NCI-H2029 (cell line): ENCODE results near the gene PRKCZ.

ENCODE experiments used
- DNase-seq: peaks from one replicate; lab custom pipeline; 2025; lab: John Stamatoyannopoulos, UW

The PRKCZ gene

DNA sequence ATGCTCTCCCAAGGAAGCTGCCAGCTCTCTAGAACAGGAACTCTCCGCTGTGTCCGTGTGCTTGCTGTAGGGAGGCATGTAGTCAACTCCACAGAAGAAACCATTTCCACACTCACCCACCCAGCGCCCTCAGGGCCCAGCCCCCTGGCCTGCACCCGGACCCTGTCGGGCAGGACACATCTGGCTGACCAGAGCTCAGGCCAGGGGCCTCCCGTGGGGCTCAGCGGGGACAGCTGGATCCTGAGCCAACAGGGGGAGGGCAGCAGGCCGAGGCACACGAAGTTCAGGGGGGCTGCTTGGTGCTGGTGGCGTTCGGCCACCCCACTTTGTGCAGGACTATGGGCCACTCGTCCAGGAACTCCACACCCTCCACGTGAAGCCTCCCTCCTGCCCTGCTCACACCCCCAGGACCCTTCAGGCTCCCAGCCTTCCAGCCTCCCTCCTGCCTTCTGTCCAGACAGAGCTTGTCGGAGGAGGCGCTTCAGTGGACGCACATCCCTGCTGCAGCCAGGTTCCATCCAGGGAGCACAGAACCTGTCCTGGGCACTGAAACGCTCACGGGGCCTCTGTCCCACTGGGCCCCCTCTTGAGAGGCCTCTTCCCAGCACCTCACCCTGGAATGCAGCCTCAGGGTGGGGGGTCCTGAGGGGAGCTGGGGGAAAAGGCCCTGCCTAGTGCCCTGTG is 159.3 kb downstream of the PRKCZ start:
- DNase-seq, result no peak

DNA sequence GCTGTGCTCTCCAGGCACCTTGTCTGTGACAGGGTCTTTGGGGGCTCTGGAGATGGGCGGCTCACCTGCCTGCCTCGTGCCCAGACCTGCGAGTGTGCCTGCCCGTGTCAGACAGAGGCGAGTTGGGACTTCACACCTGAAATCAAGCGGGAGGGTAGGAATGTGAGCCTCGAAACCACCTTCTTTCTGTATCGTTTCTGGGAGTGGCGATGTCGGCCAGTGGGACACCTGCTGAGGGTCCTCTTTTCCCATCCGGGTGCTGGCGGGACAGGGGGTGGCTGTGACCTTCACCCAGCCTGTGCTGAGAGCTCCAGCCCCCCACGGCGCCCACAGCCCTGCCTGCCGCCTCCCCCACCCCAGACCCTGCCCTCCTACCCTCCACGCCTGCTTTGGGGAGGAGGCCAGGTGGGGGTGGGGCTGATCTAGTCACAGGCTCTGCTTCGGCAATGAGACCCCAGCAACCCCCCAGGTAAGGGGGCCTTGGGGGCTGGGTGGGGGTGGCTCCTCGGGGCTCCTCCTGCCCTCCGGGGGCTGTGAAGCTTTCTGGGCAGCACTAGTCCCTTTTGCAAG is 160.0 kb downstream of the PRKCZ start:
- no peak for DNase-seq

DNA sequence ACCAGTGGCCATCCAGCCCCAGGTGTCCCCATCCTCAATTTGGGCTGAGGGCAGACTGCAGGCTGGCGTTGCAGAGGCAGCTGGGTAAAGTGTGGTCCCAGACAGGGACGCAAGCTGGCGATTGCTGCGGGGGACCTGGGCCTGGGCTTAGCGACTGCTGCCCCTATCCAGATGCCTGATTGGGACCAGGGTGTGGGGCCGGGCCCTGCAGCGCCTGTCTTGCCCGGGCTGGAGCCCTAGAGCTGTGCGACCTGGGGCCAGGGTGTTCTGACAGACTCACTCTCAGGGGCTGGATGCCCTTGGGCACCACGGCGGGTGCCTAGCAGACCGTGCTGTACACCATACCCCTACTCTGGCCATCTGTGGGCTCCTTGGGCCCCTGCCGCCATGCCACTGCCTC is 160.6 kb downstream of the PRKCZ start:
- no peak for DNase-seq

DNA sequence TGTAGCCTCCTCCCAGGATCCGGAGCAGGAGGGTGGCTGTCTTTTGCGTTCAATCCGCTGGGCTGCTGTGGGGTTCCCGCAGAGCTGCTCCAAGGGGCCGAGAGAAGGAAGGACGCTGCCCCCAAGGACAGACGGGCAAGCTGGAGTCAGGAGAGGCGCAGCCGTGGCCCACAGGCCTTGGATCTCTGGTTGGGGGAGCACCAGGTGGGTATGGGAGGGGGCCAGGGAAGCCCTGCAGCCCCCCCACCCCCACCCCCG is 162.0 kb downstream of the PRKCZ start:
- no peak for DNase-seq

DNA sequence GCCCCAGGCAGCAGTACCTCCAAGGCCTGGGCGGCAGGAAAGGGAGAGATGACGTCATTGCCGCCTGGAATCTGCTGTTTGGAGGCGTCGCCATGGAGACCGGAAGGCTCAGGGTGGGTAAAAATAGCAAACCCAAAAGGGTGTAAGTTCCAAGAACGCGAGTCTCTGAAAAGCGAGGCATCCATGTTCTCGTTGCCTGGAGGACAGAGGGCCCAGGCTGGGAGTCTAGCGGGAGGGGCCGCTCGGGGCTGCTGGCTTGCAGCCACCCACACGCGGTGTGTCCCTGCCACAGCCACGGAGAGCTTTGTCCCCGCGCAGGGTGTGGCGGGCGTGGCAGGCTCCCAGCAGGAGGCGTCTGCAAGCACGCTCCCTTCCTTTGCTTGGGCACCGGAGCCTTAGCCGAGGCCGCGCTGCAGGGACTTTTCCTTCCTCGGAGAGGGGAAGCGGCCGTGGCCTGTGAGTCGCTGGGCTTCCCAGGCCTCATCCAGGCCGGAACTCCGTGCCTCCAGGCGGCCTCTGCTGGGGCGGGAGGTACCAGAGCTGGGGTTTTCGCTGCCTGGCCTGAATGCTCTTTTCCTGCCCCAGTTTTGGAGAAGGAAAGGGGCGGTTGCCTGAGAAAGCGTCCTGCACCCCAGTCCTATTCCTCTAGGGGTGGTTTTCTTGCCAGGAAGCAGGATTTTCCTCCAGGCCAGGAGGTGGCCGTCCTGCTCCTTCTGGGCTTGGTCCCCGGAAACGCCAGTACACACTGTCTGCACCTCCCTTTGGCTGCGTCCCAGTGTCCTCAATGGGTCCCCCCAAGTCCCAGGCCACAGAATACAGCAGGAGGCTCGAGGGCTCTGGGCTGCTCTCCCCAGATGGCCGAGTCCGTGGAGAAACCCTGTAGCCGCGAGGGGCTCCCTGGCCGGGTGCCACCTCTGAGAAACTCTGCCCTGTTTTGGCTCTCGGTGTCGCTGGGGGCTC is 162.6 kb downstream of the PRKCZ start:
- DNase-seq, result peak; percentile 24

DNA sequence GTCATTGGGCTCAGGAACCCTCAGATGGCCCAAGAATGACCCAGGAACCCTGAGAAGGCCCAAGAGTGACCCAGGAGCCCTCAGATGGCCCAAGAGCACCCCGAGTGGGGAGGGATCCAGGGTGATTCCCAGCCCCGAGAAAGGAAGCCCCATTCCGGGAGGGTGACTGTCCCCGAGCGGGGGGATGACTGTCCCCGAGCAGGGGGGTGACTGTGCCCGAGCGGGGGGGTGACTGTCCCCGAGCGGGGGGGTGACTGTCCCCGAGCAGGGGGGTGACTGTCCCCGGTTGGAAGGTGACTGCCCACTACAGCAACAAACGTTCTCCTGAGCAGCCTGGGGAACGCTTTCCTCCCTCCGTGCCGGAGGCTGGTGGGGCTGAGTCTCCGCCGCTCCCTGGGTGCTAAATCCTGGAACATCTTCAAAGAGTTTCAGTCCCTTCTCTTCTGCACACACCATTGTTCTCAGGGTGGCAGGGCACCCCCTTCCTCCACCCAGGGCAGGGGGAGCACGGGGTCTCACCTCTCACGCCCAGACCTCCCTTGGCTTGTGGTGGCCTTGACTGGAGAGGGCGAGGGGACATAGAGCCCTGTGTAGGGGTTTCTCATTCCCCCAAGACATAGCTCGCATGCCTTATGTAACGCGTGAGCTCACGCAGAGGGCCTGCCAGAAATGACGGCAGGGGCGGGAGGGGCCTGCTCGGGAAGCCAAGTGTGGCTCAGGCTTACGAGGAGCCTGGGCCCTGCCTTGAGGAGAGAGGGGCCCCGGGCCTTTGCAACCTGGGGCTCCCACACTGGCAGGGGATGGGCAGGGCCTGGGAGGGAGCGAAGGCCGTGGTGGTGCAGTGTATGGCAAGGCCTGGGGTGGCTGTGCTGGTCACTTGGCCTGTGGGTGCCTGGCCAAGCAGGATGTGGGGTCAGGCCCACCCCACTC is 163.6 kb downstream of the PRKCZ start:
- DNase-seq, result no peak

DNA sequence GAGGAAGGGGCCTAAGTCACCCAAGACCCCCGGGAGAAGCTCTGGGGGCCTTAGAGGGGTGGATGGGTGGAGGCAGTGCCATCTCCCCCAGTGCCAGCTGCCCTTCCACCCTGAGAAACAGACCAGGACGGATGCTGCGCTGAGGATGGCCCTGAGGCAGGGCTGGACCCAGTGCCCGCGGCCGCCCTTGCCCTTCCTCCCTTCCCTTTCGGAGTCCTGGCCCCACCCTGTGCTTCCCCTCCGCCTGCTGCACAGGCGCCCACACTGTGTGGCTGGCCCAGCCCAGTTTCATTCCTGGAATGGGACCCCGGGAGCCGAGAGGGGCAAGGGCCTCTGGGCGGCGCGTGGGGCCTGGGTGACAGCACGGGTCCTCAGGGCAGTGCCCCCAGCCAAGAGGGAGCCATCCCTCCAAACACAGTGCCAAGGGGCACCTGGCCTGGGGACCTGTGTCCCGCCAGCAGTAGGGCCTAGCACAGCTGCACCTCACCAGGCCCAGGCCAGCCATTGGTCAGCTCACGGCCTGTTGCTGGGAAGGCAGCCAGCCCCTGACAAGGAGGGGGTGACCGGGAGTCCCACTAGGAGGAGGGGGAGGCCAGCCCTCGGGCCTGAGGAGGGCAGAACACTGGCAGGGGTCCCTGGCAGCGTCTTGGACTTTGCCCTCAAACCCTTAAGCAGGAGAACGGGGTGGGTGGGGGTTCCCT is 164.5 kb downstream of the PRKCZ start:
- no peak for DNase-seq

DNA sequence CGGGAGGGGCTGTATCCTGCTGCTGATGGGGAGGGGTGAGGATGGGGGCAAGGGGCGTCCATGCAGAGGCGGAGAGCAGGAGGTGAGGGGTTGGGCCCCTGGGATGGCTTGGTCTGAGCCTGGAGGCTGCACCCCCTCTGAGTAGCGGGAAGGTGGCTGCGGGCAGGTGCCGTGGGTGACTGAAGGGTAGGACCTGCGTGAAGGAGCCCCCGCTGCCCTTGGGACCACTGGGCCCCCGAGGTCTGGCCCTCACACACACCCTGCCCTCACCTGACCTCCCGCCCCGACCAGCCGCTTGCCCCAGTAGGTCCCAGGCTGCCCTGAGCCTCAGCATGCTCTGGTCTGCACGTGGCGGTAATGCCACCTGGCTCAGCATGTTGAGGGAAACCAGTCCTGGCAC is 165.1 kb downstream of the PRKCZ start:
- no peak for DNase-seq

DNA sequence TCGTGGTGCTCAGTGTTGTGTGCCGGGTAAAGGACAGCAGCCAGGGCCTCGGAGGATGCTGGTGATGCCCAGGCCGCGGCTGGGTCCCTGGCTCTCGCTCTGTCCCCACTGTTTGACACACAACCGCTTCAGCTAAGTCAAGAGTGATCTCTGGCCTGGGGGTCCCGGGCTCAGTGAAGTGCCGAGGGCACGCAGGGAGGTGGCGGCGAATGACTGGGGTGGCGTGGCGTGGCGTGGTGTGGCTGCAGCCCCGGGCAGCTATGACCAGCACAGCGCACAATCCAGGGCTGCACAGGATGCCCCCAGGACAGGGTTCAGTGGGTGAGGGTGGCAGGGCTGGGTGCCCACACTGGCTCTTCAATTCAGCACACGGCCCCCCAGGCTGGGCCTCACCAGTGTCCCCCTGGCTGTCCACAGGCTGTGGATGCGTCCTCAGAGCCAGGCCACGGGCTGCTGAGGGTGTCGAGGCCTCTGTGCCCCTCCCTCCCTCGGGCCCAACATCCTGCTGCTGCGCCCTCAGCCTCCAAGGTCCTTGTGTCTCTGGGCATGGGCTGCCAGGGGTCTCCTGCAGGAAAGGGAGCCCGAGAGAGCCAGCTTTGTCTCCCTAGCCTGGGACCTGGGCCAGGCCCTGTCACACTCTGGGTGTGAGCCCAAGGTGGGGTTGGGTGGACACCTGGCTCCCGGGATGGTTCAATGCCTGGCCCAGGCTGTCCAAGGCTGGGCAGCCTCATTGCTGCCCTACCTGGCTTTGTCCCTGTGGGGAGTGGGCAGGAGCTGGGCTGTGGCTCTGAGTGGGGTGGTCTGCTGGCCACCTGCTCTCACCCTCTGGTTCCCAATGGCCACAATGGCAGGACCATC is 165.9 kb downstream of the PRKCZ start:
- DNase-seq, result no peak

DNA sequence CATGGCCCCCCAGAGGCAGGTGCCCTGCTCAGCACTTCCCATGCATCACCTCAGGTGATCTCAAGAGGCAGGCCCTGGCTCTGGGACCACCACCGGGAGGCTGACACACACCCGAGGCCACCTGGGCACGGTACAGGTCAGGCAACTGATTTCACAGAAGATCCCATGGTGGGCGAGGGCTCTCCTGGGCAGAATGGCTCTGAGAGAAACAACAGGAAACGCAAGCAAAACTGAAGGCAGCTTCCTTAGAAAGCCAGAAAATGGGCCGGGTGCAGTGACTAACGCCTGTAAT is 166.5 kb downstream of the PRKCZ start:
- no peak for DNase-seq

DNA sequence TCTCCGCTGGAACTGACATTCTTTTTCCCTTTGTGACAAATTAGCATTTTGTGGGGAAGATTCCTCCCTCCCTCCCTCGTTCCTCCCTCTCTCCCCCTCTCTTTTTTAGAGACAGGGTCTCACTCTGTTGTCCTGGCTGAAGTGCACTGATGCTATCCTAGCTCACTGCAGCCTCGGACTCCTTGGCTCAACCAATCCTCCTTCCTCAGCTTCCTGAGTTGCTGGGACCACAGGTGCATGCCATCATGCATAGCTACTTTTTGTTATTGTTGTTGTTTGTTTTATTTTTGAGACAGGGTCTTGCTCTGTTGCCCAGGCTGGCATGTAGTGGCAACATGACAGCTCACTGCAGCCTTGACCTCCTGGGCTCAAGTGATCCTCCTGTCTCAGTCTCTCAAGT is 171.1 kb downstream of the PRKCZ start:
- DNase-seq, result no peak

DNA sequence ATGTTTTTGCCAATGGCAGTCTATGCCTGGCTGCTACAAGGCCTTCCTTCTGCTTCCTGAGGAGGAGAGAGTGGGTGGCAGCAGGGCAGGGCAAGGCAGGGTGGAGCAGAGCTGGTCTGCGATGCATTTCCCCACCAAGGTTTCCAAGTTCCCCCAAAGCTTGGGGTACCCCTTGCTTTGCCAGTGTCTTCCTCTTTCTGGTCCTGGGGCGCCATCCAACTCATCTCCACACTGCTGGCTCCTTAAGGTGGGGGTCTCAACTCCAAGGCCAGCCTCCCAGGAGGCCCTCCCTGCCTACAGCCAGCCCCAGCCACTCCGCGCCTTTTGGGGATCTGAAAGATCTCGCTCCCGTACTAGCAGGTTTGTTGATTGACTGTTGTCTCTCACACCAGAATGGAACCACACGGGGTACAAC is 174.0 kb downstream of the PRKCZ start:
- no peak for DNase-seq

DNA sequence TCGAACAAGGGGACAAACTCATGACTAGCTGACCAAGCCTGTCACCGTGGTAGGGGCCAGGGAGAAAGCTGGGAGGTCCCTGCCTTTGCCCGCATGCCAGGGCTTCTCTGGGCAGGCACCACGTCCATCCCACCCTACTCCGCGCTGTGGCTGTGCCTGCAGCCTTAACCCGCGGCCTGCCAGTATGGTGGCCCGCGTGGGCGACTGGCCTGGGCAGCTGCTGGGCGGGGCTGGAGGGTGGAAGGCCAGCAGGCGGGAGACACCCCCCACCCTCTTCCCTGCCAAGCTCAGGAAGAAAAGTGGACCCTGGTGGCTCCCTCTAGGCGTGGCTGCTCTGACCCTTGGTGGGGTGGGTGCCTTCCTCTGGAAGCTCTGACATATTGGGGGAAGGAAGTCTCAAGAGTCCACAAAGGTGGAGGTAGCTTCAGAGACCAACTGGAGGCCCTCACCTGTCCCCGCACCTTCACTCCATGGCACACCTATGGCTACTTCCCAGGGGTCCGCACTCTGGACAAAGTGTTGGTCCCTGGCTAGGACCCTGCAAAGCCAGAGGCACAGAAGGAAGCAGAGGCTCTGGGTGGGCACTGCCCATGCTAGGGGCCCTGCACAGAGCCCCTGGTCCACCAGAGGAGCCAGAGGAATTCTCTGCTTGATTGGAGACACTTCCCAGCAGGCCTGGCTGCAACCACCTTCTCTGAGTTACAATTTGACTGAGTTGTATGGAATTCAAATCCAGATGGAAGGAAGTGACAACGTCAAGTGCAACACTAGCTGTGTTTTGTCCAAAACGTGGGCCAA is 174.6 kb downstream of the PRKCZ start:
- no peak for DNase-seq

DNA sequence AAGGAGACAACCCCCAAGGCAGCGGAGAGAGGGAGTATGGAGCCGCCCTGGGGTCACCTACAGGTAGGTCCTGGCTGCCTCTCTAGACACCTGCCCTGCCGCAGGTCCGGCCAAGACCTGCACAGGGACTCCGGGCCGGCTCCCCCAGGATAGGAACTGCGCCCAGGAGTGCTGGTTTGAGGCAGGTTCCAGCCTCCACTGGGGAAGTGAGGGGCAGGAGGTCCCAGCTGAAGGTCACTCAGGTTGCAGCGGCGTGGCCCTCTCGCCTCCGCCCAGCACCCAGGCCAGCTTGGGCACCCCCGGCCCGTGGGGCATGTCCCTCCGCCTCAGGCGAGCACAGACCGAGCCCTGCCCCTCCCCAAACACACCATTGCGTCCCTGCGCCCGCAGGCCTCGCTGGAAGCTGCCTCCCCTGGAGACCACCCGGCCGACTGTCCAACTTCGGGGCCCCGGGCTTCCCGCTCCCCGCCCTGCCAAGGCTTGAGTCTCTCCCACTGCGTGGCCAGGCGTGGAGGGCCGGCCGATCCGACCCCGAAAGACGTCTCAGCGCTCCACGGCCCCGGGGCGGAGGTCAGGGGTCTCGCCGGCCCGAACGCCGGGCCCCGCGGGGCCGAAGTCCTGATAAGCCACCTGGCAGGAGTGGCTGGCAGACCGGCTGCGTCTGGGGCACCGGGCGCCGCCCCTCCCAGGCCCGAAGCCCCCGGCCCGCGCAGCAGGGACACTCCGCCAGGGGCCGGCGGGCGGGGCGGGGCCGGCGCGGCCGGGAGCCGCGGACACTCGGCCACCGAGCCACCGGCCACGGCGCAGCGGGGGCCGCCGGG is 176.5 kb downstream of the PRKCZ start:
- no peak for DNase-seq

DNA sequence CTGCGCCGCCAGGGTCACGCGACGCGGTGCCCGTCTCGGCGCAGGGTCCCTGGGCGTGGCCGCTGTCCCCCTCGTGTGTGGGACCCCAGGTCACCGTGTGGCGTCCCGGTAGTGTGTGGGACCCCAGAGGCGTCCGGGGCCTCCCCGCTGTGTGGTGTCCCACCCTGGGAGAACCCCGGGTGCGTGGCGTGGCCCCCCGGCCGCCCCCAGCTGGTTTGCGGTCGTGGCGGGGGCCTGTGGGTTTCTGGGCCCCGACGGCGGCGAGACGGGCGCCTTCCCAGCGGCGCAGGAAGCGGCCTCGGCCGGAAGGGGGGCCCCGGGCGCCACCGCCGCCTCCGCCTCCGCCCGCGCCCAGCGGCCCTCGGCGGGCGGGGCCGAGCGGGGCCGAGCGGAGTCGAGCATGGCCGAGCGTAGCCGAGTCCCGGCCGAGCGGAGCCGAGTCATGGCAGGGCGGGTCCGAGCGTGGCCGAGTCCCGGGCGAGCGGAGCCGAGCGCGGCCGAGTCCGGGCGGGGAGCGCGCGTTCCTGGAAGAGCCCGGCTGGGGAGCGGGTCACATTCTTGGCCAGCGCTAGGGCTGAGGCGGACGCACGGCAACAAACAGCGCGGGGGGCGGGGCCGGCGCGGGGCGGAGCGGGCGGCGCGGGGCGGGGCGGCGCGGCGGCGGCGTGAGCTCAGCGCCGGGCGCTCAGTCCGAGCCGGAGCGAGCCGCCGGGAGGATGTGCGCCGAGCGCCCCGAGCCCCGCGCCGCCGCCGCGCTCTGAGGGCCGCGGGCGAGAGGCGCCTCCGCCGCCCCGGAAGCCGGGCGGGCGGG is 177.3 kb downstream of the PRKCZ start:
- DNase-seq, result peak; percentile 89

DNA sequence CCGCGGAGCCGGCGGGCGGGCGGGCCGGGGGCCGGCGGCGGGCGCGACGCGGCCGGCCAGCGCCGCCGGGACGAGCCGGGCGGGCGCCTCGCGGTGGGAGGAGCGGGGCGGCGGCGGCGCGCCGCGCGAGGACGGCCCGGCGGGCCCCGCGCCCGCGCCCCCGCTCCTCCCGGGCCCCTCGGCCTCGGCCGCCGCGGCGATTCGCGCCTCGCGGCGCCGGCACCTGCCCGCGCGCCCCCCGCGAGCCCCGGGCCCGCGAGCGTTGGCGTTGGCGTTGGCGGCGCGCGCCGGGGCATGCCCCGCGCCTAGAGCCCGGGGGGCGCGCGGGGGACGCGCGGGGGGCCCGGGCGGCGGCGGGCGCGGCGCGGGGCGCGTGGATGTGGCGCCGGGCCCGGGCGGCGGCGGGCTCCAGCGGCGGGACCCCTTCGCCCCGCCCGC is 178.0 kb downstream of the PRKCZ start, which contains the start of gene SKI:
SKI (plus strand) TSS at position 163 of the 438 bp plus-strand sequence. CDS start 448 bp downstream, outside the sequence.
- no peak for DNase-seq

DNA sequence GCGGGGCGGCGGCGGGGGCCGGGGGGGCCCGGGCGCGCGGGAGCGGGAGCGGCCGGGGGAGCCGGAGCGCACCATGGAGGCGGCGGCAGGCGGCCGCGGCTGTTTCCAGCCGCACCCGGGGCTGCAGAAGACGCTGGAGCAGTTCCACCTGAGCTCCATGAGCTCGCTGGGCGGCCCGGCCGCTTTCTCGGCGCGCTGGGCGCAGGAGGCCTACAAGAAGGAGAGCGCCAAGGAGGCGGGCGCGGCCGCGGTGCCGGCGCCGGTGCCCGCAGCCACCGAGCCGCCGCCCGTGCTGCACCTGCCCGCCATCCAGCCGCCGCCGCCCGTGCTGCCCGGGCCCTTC is 178.5 kb downstream of the PRKCZ start:
- DNase-seq, result no peak
